ENCODE data around the gene SLC38A11. TPM values are rescaled to one million over a fixed set of nuclear protein-coding genes. Genes with fewer than 3 reads are reported as not detected.

The SLC38A11 gene
- total and polyA plus RNA-seq, 2 donors (not counting 1 experiment from before 2014, with no cell fraction given) = 0.50 to 1.1 TPM

GRCh38 chr2:164933671-164934189 lies 21.6 kb downstream of the SLC38A11 start:
- no peaks in the 10 kb centered on the region for H3K27me3 ChIP-seq (ENCODE audit: control insufficient read depth, insufficient read depth, low read length)
- H3K36me3 ChIP-seq (ENCODE audit: control insufficient read depth, insufficient read depth, low read length) = no peaks in the 10 kb centered on the region
- H3K9me3 ChIP-seq (ENCODE audit: control insufficient read depth, insufficient read depth, low read depth, low read length) = no peaks in the 10 kb centered on the region
- TF ChIP-seq, protein P1, sequence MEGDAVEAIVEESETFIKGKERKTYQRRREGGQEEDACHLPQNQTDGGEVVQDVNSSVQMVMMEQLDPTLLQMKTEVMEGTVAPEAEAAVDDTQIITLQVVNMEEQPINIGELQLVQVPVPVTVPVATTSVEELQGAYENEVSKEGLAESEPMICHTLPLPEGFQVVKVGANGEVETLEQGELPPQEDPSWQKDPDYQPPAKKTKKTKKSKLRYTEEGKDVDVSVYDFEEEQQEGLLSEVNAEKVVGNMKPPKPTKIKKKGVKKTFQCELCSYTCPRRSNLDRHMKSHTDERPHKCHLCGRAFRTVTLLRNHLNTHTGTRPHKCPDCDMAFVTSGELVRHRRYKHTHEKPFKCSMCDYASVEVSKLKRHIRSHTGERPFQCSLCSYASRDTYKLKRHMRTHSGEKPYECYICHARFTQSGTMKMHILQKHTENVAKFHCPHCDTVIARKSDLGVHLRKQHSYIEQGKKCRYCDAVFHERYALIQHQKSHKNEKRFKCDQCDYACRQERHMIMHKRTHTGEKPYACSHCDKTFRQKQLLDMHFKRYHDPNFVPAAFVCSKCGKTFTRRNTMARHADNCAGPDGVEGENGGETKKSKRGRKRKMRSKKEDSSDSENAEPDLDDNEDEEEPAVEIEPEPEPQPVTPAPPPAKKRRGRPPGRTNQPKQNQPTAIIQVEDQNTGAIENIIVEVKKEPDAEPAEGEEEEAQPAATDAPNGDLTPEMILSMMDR (conservative IDR thresholded peaks at IDR 0.05 in 1 of 2, IDR thresholded peaks at IDR 0.05 in 1 of 2; ENCODE audit: low read depth in 1 of 2, low read length in 2 of 2) = no peak
- no peak for TF ChIP-seq EZH2 (IDR thresholded peaks at IDR 0.05; ENCODE audit: low read length, missing control alignments)
- no peak overlapping the region for H3K9ac ChIP-seq (ENCODE audit: insufficient read depth, low read length)
- no peak overlapping the region for H3K4me3 ChIP-seq (replicated peaks in 1 of 4; ENCODE audit: control extremely low read depth in 1 of 4, insufficient read depth in 1 of 4, low read depth in 3 of 4, low read length in 4 of 4)
- H2AFZ ChIP-seq (ENCODE audit: low read length) = no peak overlapping the region
- no peaks in the 10 kb centered on the region for H3K79me2 ChIP-seq (ENCODE audit: control insufficient read depth, insufficient read depth, low read length)
- H3K4me2 ChIP-seq (ENCODE audit: extremely low read depth, insufficient read depth, low read length) = no peak overlapping the region
- H3K27ac ChIP-seq (ENCODE audit: insufficient read depth, low read length) = no peak overlapping the region
- H3K4me1 ChIP-seq (ENCODE audit: control insufficient read depth, extremely low read depth, insufficient read depth, low read length) = no peaks in the 10 kb centered on the region
- H4K20me1 ChIP-seq (ENCODE audit: control insufficient read depth, extremely low read depth, insufficient read depth, low read length) = no peaks in the 10 kb centered on the region
- DNase-seq (ENCODE audit: low read depth in 2 of 2) = no peak

DNA sequence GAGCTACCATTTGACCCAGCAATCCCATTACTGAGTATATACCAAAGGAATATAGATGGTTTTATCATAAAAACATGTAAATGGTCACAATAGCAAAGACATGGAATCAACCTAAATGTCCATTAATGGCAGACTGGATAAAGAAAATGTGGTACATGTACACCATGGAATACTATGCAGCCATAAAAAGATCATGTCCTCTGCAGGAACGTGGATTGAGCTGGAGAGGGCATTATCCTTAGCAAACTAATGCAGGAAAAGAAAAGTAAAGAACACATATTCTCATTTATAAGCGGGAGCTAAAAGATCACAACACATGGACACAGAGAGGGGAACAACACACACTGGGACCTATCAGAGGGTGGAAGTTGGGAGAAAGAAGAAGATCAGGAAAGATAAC lies 22.9 kb downstream of the SLC38A11 start:
- TF ChIP-seq, protein P1 (conservative IDR thresholded peaks at IDR 0.05 in 1 of 2, IDR thresholded peaks at IDR 0.05 in 1 of 2; ENCODE audit: low read depth in 1 of 2, low read length in 2 of 2) = no peak
- no peak for TF ChIP-seq EZH2 (IDR thresholded peaks at IDR 0.05; ENCODE audit: low read length, missing control alignments)
- no peak overlapping the region for H3K4me2 ChIP-seq (ENCODE audit: extremely low read depth, insufficient read depth, low read length)

GRCh38 chr2:164928101-164928673 lies 27.1 kb downstream of the SLC38A11 start:
- no peaks in the 10 kb centered on the region for H3K79me2 ChIP-seq (ENCODE audit: control insufficient read depth, insufficient read depth, low read length)
- no peaks in the 10 kb centered on the region for H3K4me1 ChIP-seq (ENCODE audit: control insufficient read depth, extremely low read depth, insufficient read depth, low read length)
- no peak overlapping the region for H3K27ac ChIP-seq (ENCODE audit: insufficient read depth, low read length)
- no peak for DNase-seq (ENCODE audit: low read depth in 2 of 2)
- no peaks in the 10 kb centered on the region for H3K9me3 ChIP-seq (ENCODE audit: control insufficient read depth, insufficient read depth, low read depth, low read length)
- no peaks in the 10 kb centered on the region for H3K27me3 ChIP-seq (ENCODE audit: control insufficient read depth, insufficient read depth, low read length)
- no peaks in the 10 kb centered on the region for H3K36me3 ChIP-seq (ENCODE audit: control insufficient read depth, insufficient read depth, low read length)
- H3K4me2 ChIP-seq (ENCODE audit: extremely low read depth, insufficient read depth, low read length) = no peak overlapping the region
- H2AFZ ChIP-seq (ENCODE audit: low read length) = no peak overlapping the region
- no peak overlapping the region for H3K4me3 ChIP-seq (replicated peaks in 1 of 4; ENCODE audit: control extremely low read depth in 1 of 4, insufficient read depth in 1 of 4, low read depth in 3 of 4, low read length in 4 of 4)
- TF ChIP-seq, protein P1 (conservative IDR thresholded peaks at IDR 0.05 in 1 of 2, IDR thresholded peaks at IDR 0.05 in 1 of 2; ENCODE audit: low read depth in 1 of 2, low read length in 2 of 2) = no peak
- no peak for TF ChIP-seq EZH2 (IDR thresholded peaks at IDR 0.05; ENCODE audit: low read length, missing control alignments)
- H4K20me1 ChIP-seq (ENCODE audit: control insufficient read depth, extremely low read depth, insufficient read depth, low read length) = no peaks in the 10 kb centered on the region
- H3K9ac ChIP-seq (ENCODE audit: insufficient read depth, low read length) = no peak overlapping the region

More for the DNA sequence above, 22.9 kb downstream of the SLC38A11 start:
- H3K4me1 ChIP-seq (ENCODE audit: control insufficient read depth, extremely low read depth, insufficient read depth, low read length) = no peaks in the 10 kb centered on the region
- H3K36me3 ChIP-seq (ENCODE audit: control insufficient read depth, insufficient read depth, low read length) = no peaks in the 10 kb centered on the region
- no peak overlapping the region for H3K27ac ChIP-seq (ENCODE audit: insufficient read depth, low read length)
- no peak overlapping the region for H3K4me3 ChIP-seq (replicated peaks in 1 of 4; ENCODE audit: control extremely low read depth in 1 of 4, insufficient read depth in 1 of 4, low read depth in 3 of 4, low read length in 4 of 4)
- H3K9ac ChIP-seq (ENCODE audit: insufficient read depth, low read length) = no peak overlapping the region
- H3K27me3 ChIP-seq (ENCODE audit: control insufficient read depth, insufficient read depth, low read length) = no peaks in the 10 kb centered on the region
- no peaks in the 10 kb centered on the region for H4K20me1 ChIP-seq (ENCODE audit: control insufficient read depth, extremely low read depth, insufficient read depth, low read length)
- no peaks in the 10 kb centered on the region for H3K79me2 ChIP-seq (ENCODE audit: control insufficient read depth, insufficient read depth, low read length)
- no peak overlapping the region for H2AFZ ChIP-seq (ENCODE audit: low read length)
- no peaks in the 10 kb centered on the region for H3K9me3 ChIP-seq (ENCODE audit: control insufficient read depth, insufficient read depth, low read depth, low read length)
- DNase-seq (ENCODE audit: low read depth in 2 of 2) = no peak

Measured in fibroblast of lung (primary cell).